Panc1 (cell line): ENCODE measurements around the gene POLR3K.

ENCODE experiments used
- CTCF ChIP-seq: fragments of 450-650 bp; IDR thresholded peaks from 2 replicates; pipeline ENCODE4 v1.5.1; 2017; ENCODE audit warnings: mild to moderate bottlenecking
- POLR2AphosphoS5 ChIP-seq: IDR thresholded peaks from 2 replicates; pipeline ENCODE4 v1.6.1; 2012; ENCODE audit warnings: mild to moderate bottlenecking, low read depth, low read length, moderate library complexity
- REST ChIP-seq, 2 experiments: IDR thresholded peaks; 2 replicates each; pipeline ENCODE4 v1.6.1; 2011 to 2012; ENCODE audit warnings: low read depth in 2 of 2, control low read depth in 1 of 2, low read length in 1 of 2, mild to moderate bottlenecking in 1 of 2, moderate library complexity in 1 of 2; ENCODE audit not compliant: insufficient read depth in 1 of 2
- SIN3A ChIP-seq: IDR thresholded peaks from 2 replicates; pipeline ENCODE4 v1.6.1; 2012; ENCODE audit warnings: low read depth, mild to moderate bottlenecking, low read length, moderate library complexity, borderline replicate concordance; ENCODE audit not compliant: insufficient read depth

DNA sequence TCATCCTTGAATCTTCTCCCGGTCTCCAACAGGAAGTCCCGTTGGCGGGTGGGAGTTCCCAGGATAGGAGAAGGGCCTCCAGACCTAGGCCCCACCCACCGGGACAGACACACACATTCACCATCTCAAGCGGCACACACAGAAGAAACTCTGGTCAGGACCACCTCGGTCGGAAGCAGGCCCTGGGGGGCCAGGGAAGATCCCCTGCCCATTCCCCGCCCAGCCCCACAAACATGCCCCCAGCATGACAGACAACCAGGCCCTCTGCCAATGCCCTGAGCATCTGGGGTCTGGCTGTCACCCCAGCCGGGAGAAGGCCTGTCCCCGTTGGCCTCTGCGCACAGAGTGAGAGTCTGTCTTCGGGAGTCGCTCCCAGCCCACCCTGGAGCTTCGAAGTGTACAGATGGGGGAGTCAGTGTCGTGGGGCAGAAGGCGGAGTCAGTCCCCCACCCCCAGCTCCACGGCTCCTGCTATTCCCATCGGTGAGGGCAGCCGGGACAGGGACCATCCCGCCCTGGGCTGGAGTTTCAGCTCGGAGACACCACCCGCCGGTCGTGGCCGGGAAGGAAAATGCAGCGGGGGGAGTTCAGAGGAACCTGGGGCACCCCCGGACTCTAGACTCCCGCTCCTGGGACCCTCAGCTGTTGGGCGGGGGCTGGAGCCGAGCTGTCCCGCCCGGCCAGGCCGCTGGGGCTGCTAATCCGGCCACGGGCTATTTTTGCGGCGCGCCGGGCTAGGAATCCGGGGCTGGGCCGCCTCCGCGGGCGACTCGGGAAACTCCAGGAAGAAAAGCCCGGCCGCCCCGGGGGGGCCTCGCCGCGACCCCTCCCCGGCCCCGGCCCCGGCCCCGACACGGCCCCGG lies 18.4 kb upstream of the POLR3K start:
- no peak for TF ChIP-seq CTCF
- TF ChIP-seq POLR2AphosphoS5, result 0 out of 2 replicates have a peak, but pooled peaks have one; percentile 42
- TF ChIP-seq REST (IDR thresholded peaks at IDR 0.05; ENCODE audit: insufficient read depth in 1 of 2, low read depth in 2 of 2, low read length in 1 of 2), result no peak
- no peak for TF ChIP-seq SIN3A
